TTC549 (cell line): Measurements from ENCODE around the gene SPIRE1.

Experiments
- FAIRE-seq: peaks from 2 replicates; lab custom pipeline; 2012; peaks lifted over from hg19 to GRCh38; lab: Jason Lieb, UNC

Gene SPIRE1

GRCh38 chr18:12657684-12658425 is at the start of gene SPIRE1:
TSS of gene SPIRE1 (minus strand) at chr18:12658107. CDS start at chr18:12657866, 241 bp downstream.
- no peak for FAIRE-seq

GRCh38 chr18:12703664-12704063 is 45.8 kb upstream of the SPIRE1 start:
- FAIRE-seq: no peak

- FAIRE-seq: no peak
Observed at GRCh38 chr18:12703096-12703567, 45.2 kb upstream of the SPIRE1 start.

GRCh38 chr18:12702221-12703095 is 44.6 kb upstream of the SPIRE1 start, which contains the start of the genes CEP76 and PSMG2:
TSS of gene CEP76 (minus strand) at chr18:12702723. CDS start at chr18:12702548, 175 bp downstream.
TSS of gene PSMG2 (plus strand) at chr18:12703042. CDS start at chr18:12703108, 66 bp downstream.
- no peak for FAIRE-seq

GRCh38 chr18:12701161-12701560 is 43.3 kb upstream of the SPIRE1 start:
- no peak for FAIRE-seq

GRCh38 chr18:12699747-12700146 is 41.8 kb upstream of the SPIRE1 start:
- no peak for FAIRE-seq

- FAIRE-seq: no peak
Observed at GRCh38 chr18:12694032-12694431, 36.1 kb upstream of the SPIRE1 start.

- no peak for FAIRE-seq
Observed at GRCh38 chr18:12692206-12692605, 34.3 kb upstream of the SPIRE1 start.

GRCh38 chr18:12689256-12689850 is 31.4 kb upstream of the SPIRE1 start:
- FAIRE-seq: no peak

- FAIRE-seq: no peak
Observed at GRCh38 chr18:12686100-12686499, 28.2 kb upstream of the SPIRE1 start.

- no peak for FAIRE-seq
Observed at GRCh38 chr18:12679183-12679786, 21.4 kb upstream of the SPIRE1 start.

GRCh38 chr18:12668041-12668440 is 10.1 kb upstream of the SPIRE1 start:
- FAIRE-seq: no peak

- peak; percentile 94 for FAIRE-seq
Observed at GRCh38 chr18:12659904-12660605, 2.1 kb upstream of the SPIRE1 start.

GRCh38 chr18:12658426-12659138 is 675 bp upstream of the SPIRE1 start:
- FAIRE-seq: no peak

GRCh38 chr18:12656938-12657683 is 796 bp downstream of the SPIRE1 start:
- no peak for FAIRE-seq

- no peak for FAIRE-seq
Observed at GRCh38 chr18:12656605-12656937, 1.3 kb downstream of the SPIRE1 start.

GRCh38 chr18:12654971-12655370 is 2.9 kb downstream of the SPIRE1 start:
- no peak for FAIRE-seq

GRCh38 chr18:12652861-12653401 is 5.0 kb downstream of the SPIRE1 start:
- no peak for FAIRE-seq

GRCh38 chr18:12651651-12652050 is 6.3 kb downstream of the SPIRE1 start:
- FAIRE-seq: no peak

- no peak for FAIRE-seq
Observed at GRCh38 chr18:12647773-12648172, 10.1 kb downstream of the SPIRE1 start.
